Activated T-cell treated with anti-CD3 and anti-CD28 coated beads for 24 hours (primary cell): ENCODE measurements around the gene SLC18A3.

Experiments used
- DNase-seq: peaks from one replicate; pipeline ENCODE4 v3.0.0-alpha.2; 2020; ENCODE audit warnings: low read depth

The SLC18A3 gene

DNA sequence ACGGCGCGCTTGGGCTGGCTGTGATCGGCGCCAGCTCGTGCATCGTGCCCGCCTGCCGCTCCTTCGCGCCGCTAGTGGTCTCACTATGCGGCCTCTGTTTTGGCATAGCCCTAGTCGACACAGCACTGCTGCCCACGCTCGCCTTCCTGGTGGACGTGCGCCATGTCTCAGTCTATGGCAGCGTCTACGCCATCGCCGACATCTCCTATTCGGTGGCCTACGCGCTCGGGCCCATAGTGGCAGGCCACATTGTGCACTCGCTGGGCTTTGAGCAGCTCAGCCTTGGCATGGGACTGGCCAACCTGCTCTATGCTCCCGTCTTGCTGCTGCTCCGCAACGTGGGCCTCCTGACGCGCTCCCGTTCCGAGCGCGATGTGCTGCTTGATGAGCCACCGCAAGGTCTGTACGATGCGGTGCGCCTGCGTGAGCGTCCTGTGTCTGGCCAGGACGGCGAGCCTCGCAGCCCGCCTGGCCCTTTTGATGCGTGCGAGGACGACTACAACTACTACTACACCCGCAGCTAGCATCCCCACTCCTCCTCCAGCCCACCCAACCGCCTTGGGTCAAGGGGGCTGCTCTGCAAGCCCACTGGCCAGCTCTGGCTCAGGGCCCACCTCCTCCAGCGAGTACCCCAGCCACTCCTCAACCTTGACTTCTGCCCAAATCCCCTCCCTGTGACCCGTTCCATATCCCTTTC lies 1.9 kb downstream of the SLC18A3 start:
- DNase-seq, result no peak

DNA sequence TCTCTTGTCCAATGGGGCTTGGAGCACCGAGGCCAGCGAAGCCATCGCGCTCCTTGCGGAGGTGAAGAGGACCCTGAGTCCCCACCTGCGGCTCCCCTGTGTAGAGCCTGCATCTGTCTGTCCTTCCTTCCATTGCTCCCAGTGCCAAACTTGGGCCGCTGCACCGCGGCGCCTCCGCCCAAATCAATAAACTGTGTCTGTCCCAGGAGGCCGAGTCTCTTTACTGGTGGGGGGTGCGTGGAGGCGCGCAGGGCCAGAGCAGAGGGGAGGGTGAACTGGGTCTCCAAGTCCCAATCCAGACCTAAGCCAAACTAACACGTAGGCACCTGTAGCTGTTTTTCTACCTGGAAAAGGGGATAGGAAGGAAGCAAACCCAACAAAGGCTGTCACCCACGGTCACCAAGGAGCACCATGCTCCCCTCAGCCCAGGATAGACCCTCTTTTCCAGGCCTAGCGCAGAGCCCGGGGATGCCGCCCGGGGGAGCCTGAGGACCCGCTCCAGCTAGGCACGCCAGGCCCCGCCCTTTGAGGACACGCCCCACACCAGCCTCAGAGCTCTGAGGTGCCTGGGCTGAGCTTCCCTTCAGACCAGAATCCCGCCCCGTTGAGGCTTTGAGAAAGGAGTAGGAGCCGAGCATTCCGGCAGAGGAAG lies 2.5 kb downstream of the SLC18A3 start:
- no peak for DNase-seq

DNA sequence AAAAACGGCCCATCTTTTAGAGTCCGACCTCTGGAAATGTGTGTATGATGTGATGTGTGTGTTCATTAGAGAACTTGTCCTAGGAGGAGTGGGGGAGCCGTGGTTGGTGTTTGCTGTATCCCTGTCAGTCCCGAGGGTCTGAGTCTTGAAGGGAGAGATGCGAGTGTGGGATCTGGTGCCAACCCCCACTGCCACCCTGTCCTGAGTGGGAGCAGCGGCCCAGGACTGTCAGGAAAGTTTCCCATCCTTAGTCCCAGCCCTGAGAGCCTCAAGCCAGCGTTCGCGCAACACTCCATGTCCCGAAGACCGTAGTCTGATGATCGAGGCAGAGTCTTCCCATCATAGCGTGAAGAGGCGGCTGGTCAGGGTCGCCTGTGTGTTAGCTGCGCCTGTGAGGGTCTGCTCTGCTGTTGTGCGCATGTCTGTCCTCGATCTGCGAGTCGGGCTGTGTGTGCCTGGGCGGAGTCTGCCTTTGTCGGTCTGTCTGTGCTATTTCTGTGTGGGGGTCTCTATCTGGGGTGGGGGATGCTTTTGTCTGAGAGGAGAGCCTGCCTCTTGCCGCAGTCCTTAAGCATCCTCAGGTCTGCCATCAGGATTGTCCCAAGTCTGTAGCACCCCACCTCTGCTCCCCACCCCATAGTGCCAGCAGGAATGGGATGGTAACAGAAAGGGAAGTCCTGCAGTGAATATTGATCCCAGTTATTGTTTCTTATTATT lies 3.2 kb downstream of the SLC18A3 start:
- no peak for DNase-seq

DNA sequence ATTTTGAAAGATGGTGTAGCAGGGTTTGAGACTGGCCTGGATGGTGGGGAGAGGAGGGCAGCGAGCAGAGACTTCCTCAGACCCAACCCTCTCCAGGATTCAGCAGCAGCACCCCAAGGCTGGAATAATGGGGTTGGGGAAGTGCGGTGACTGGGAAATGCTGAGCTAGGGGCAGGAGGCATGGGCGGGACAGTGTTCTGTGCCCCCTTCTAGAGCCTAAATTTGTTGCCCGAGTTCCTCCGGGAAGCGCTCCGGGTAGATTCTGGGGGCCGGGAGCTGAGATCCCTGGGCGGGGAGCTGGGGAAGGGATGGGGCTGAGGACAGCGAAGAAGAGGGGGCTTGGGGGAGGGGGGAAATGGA lies 3.8 kb downstream of the SLC18A3 start, which contains the start of gene CHAT:
TSS of gene CHAT (plus strand) at position 156 of the 360 bp plus-strand sequence. CDS start at position 309, 153 bp downstream.
- DNase-seq, result no peak

DNA sequence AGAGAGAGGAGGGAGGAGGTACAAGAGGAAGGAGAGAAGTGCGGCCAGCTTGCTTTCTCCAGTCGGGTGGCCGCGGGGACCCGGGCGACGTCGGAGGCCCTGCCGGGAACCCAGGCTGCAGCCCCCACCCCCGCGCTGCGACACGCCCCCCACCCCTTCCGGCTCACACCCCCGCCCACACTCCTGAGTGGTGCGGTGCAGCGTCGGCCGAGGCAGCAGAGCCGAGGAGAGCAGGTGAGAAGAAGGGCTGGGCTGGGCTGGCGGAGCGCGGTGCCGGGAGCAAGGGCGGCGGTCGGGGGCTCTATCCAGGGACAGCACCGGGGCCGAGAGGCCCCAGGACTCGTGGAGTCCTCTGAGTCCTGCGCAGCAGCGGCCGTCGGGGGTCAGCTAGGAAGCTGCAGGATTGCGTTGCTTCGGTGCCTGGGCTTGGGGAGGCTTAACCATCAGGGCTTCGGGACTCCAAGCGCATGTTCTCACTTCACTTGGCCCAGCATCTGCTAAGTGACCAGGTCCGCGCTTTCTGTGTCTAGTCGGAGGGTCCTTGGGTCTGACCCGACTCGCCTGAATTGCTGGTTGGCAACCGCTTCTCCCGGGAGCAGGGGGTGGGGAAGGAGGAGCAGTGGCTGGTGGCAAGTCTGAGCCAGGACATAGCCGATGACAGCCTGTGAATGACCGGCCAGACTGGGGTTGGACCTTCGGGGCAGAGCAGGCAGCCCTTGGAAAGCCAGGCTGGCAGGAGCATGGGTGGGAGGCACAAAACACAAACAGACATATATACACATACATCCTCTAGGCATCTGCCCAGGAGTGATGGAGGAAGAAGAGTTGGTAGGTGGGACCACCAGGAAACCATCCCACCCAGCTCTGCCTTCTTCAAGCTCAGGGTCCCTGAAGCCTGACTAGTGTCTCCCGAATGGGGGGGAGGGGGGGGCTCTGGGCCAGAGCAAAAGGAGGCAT lies 4.4 kb downstream of the SLC18A3 start:
- no peak for DNase-seq

DNA sequence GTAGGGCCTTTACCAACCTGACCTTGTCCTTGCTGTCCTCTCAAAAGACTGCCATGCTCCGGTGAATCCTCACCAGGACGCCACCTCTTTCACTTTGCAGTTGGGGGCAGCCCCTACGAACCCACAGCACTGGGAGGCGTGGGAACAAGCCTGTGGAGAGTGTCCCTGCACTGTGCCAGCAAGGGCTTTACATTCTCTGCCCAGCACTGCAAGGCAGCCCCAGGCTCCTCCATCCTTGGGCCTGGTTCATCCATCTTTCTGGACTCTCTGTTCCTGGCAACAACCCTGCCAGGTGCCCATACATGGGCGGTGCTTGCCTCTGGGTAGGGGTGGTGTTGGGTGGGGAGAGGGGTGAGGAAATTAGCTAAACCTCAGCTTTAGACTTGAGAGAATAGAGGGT lies 5.1 kb downstream of the SLC18A3 start:
- no peak for DNase-seq

DNA sequence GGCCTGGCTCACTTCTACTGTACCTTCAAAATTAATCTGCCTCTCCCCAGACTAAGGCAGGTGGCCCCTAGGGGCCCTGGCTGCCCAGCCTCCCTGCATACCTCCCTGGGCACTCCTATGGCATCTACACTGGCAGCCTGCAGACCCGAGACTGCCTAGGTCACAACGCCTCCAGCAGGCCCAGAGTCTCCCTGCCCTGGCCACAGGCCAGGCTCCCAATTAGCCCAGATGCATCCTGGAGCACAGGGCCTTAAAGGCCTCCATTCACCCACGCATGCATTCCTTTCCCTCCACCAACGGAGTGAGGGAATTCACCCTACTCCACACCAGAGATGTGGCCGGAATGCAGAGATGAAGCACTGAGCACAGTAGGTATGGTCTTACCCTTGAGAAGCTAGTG lies 5.6 kb downstream of the SLC18A3 start:
- no peak for DNase-seq

DNA sequence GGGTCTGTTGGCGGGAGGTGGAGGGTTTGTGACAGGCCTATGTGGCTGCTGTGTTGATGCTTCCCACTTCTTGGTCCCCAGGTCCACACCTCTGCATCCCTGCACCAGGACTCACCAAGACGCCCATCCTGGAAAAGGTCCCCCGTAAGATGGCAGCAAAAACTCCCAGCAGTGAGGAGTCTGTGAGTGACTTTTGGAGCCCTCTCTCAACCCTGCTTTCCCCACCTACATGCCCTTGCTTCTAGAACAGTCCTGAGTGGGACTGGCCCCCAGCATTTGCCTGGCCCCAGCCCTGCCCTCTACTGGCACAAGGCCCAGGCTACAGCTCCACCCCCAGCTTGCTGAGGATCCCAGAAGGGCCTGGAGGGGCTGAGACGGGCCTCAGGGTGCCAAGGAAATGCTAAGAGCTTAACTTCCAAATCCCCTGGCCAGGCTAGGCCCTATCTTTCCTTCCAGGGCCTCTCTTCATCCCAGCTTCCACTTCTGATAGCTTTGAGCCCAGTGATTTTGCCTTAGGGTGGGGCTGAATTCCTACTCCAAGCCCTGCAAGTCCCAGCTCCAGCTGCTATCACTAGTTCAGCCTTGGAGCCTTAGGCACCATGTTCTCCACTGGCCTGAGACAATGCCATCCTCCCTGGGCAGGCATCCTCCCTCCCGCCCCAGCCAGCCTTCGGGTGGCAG lies 6.5 kb downstream of the SLC18A3 start:
- no peak for DNase-seq

DNA sequence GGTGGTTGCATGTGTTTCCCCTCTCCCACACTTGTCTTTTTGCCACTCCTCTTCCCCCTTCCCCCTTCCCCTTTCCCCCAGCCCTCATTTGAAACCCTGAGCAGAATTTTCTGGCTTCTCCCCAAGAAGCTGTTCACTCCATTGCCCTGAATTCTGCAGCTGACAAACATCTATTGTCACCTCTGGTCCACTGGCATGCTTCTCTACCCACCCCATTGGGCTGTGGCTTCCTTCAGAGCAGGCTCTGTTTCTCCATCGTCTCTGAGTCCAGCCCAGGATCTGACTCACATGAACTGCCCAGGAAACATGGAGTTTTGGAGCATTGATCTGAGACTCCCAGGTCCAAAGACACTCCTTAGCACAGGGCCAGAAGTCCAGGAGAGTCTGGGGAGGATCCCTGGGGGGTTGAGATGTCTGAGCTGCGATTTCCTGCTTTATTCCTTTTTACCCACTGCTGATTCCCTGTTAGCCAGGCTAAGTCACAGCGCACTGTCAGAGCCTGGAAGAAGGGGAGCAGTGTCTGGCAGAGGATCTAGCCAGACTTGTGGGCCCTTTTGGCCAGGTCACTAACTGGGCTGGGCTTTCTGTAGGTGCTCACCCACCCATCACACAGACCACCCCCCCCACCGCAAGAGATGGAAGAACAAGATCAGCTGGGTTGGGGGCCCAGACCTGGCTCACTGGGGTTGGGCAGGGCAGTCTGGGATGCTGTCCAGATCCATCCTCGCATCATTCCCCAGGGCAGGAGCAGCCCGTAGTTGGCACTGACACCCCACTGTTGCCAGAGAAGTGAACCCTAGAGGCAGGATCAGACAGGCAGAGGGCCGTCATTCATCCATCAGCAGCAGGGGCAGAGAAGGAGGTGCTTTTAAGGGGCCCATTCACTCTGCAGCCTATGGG lies 7.3 kb downstream of the SLC18A3 start:
- DNase-seq, result no peak

DNA sequence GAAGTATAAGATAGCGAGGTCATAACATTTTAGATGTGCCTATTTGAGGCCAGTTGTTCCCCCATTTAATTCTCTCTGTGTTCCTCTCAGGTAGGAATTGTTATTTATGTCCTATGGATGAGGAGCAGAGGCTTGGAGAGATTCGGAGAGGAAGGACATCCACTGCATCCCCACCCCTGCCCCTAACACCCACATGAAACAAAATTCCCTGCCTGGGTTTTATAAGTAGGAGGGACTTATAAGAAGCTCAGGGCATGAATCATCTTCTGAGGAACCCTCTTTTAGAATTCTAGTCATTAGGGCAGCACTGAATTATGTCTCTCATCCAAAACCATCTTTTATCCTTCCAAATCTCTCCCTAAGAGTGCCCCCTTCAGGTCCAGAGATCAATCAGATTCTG lies 8.7 kb downstream of the SLC18A3 start:
- no peak for DNase-seq

DNA sequence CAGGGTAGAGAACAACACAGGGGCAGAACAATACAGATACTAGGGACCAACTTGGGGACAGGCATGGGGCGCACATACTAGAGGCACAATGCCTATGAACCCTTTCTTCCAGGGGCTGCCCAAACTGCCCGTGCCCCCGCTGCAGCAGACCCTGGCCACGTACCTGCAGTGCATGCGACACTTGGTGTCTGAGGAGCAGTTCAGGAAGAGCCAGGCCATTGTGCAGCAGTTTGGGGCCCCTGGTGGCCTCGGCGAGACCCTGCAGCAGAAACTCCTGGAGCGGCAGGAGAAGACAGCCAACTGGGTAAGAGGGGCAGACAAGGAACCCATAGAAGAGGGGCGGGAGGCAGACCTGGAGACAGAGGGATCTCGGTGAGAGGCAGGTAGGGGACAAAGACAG lies 9.5 kb downstream of the SLC18A3 start:
- no peak for DNase-seq

DNA sequence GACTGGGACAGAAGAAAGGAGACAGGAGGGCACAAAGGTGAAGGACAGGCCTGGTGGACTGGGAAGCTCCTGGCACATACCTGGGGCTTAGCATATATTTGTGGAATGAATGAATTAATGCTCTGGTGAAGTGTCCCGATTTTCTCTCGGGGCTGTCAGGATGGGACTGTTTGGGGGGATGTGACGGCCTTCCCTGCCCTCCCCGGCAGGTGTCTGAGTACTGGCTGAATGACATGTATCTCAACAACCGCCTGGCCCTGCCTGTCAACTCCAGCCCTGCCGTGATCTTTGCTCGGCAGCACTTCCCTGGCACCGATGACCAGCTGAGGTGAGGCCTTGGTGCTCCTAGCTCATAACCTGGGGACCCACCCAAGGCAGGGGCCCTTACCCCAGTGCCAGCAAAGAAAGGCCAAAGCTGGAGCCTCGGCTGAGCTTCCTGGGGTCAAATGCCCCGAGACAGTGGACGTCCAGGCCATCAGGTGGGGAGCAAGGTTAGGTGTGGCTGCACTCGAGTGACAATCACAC lies 10.2 kb downstream of the SLC18A3 start:
- DNase-seq, result no peak

DNA sequence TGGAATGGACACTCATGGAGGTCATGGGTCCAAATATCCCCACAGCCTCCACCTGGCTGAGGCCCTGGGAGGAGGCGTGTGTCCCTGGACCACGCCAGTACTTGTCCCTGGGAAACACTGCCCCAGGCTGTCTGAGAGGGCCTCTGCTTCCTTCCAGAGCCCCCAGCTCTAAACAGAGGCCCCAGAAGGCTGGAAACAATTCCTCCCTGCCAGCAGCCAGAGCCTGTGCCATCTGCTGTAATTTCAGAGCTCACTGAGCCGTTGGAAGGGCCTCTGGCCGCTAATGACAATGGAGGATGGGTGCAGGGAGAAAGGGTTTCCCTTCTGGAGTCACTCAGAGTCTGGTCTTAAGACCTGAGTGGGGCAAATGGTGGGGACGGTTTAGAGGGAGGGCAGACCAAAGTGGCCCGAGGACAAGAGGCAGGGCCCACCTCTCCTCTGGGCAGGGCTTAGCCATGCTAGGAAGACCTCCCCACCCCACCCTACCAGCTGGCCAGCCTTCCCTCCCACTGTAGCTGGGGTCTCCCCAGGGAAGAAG lies 10.8 kb downstream of the SLC18A3 start:
- no peak for DNase-seq

DNA sequence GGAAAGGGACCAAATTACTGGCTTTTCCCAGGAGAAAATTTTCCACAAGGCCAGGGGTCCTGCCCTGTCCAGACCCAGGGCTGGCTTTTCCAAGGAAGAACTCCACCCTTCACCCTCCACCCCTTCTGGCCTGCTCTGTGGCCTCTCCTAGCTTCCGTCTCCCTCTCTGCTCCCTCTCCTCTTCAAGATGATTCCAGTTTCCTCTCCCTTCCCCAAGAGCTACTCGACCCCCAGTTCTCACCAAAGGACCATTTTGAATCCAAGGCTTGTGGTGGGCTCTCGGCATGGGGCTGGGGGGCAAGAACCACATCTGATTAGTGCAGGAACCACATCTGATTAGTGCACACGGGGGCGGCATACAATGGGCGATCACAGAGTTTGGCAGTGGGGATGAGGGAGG lies 11.5 kb downstream of the SLC18A3 start:
- no peak for DNase-seq

DNA sequence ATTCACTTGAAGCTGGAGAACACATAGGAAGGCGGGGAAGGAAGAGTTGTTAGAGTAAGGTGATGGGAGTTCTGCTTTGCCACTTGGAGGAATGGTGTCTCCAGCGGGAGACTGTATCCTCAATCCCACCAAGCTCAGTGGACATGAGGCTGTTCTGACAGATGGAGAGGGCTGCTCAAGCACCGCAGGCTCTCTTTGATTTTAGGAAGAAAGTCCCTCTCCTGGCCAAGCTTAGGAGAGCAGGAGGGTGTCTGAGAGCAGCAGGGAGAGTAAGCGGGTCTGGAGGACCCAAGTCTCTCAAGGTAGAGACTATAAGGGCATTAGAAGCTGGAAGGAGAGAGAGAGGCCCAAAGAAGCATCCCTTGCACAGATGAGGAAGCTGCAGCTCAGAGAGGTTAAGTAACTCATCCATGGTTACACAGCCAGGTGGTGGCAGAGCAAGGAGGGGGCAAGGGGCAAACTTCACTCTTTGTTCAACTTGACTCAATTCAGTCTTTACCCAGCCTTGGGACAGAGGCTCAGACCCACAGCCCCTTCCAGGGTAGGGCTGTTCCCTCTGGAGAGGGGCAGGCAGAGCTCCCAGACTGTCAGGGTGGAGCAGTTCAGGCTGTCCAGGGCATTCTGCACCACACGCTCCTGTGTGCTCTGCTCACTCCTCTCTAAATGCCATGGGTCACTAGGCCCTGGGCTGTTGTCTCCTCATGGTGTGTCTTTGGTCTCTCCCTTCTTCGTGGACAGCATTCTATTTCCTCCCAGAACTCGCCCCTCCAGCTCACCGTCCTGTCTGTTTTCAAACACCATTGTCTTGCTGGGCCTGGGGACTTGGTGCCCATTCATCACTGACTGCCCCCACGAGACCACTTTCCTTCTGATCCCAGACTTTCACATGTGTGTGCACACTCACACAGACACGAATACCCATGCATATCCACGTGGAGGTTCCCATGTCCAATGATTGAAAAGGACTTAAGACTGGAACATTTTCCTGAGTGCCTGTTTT lies 12.6 kb downstream of the SLC18A3 start:
- no peak for DNase-seq

DNA sequence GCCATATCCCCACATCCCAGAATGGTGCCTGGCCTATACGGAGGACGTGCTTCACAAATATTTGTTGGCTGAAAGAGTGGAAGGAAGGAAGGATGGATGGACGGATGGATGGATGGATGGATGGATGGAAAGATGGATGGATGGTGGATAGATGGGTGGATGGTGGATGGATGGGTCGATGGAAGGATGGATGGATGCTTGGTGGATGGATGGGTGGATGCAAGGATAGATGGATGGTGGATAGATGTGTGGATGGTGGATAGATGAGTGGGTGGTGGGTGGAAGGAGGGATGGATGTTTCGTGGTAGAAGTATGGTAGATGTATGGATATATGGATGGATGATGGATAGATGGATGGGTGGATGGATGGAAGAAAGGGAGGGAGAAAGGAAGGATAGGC lies 14.5 kb downstream of the SLC18A3 start:
- no peak for DNase-seq

DNA sequence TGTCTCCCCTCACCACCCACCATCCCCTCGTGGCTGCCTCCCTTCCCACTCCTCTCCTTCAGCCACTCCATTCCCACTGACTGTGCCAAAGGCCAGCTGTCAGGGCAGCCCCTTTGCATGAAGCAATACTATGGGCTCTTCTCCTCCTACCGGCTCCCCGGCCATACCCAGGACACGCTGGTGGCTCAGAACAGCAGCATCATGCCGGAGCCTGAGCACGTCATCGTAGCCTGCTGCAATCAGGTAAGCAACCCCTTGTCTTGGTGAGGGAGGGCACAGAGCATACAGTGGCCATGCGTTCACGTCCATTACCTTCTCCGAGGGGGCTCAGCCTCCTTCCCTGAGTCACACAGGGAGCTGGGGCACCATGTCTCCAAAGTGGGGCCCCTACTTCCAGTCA lies 15.3 kb downstream of the SLC18A3 start:
- no peak for DNase-seq

DNA sequence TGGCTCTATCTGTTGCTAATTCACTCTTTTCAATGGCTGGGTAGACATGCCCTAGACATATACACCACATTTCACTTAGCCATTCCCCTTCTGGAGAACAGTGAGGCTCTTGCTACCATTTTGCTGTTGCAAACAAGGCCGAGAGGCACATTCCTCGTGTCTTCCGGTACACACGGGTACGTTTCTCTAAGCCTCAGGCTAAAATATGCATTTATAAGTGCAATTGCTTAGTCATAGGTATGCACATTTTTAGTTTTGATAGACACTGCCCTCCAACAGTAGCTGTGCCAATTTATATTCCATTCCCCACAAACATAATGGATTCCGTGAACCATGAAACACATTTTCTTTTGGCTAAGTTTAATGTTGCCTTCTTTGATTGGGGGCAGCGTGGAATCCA lies 16.9 kb downstream of the SLC18A3 start:
- no peak for DNase-seq
